ENCODE results near the gene DMD.

DNA sequence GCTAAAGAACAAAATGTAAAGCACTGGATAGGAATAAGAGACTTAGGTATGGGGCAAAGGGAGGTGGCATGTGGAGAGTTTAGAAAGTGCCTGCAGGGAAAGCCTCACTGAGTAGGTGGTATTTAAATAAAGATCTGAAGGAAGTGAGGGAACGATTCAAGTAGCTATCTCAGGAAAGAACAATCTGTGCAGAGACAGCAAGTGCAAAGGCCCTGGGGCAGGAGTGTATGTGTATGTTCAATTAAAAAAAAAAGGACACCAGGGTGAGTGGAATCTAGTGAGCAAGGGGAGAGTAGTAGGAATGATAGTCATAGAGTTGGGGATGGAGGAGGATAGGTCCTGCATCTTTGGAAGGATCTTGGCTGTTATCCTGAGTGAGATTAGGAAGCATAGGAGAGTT, 1359.6 kb downstream of the DMD start:
- TF ChIP-seq CTCF (IDR thresholded peaks at IDR 0.05) = no peak
- TF ChIP-seq EZH2 (IDR thresholded peaks at IDR 0.05; ENCODE audit: borderline replicate concordance, insufficient read depth, low read depth, low read length, poor library complexity, severe bottlenecking) = no peak
